ENCODE measurements around the gene EPAS1. TPM values are rescaled to one million over a fixed set of nuclear protein-coding genes. Genes with fewer than 3 reads are reported as not detected.
"Not testable (repeated sequence)": the region's sequence is repeated elsewhere in the genome, so short reads cannot be mapped to it uniquely, and the experiment has no call there.

Gene EPAS1
- total RNA-seq, 1 experiment from 2014 or later = 50.5 TPM

DNA sequence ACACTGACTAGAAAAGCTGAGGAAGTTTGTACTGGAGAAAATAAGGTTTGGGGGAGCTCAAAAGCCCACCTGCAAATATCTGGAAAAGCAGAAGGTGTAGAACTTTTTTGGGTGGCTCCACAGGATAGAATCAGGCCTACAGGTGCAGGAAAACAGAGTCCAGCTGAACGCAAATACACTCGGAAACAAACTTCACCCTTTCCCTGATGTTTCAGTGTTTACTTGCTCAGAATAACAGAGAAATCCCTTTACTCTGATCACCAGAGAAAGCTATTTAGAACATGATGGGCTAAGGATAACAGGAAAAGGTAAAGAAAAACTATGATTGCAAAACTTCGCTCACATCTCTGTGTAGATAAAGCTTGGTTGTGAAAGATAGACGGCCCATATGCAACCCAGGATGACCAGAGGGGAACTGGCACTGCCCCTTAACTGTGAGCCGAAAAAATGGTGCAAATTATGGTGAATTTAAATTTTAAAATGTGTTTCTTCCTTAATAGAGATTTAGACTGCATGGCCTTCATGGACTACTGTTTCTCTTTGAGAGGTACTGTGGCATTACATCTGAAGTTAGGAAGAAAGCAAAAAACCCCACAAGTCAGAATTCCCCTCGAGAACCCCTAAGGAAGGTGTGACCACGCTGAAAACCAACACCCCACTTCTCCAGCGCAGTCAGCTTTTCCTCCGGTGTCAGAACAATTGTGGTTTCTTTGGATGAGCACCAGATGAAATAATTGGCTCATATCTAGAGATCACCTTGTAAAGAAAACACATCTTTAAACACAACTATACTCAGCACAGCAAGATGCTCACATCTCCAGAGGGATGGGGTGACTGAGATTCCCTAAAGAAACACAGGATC lies 97.7 kb downstream of the EPAS1 start:
- no peak for DNase-seq (ENCODE audit: extremely low read depth, low read depth)

DNA sequence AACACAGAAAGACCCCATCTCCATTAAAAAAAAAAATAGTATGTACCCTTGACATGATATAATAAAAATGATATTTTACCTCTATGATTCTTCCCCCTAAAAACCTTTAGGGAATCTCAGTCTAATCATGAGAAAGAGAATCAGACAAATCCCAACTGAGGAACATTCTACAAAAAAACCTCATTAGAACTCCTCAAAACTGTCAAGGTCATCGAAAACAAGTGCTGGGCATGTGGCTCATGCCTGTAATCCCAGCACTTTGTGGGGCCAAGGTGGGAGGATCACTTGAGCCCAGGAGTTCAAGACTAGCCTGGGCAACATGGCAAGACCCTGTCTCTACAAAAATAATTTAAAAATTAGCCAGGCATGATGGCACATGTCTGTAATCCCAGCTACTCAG lies 98.5 kb downstream of the EPAS1 start:
- DNase-seq (ENCODE audit: extremely low read depth, low read depth) = not testable (repeated sequence)

DNA sequence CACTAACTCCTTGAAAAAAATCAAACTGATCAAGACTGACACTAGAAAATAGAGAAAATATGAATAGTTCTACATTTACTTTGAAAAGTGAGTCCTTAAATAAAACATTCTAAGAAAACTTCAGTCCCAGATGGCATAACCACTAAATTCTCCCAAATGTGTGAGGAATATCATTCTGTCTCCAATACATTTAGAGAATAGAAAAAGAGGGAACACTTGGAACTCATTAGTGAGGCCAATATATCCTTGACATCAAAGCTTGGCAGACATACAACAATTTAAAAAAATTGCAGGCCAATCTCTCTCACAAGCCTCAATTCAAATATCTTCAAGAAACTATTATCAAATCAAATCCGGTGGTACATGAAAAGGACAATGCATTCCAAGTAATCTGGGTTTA lies 102.8 kb downstream of the EPAS1 start:
- DNase-seq (ENCODE audit: extremely low read depth, low read depth) = no peak

DNA sequence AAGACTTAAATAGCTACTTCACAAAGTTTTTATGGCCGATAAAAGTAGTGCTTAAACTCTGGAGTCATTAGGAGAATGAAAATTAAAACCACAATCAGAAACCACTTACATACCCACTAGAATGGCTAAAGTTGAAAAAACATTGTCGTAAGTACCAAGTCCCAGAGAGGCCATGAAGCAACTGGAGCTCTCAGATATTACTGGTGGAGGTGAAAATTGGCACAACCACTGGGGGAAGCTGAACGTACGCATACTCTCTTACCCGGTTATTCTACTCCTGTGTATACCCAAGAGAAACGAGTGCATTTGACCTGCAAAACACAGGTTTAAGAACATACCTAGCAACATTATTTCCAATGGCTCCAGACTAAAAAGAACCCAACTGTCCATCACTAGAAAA lies 105.7 kb downstream of the EPAS1 start:
- DNase-seq (ENCODE audit: extremely low read depth, low read depth) = no peak

DNA sequence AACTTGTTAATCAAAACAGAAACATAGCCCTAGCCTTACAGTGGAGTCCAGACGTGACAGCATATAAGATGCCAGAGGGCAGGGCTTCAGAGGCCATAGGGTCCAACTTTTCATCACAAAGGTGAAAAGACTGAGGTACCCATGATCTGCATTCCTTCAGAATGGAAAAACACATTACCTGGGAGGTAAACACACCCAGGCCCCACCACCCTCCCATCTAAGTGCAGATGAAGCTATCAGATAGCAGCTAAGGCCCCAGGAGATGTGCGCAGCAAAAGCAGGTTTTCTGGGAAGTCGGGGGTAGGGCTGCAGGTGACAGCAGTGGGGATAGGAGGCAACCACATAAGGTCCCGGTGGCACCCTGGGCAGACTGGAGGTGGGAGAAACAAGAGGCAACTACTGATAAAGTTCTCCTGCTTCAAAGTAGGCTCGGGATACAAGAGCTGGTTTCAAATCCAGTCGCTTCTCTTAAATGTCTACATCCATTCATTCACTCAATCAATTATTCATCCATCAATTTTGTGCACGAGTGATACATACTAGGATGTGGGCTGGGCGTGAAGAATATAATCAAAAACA lies 107.1 kb downstream of the EPAS1 start:
- no peak for DNase-seq (ENCODE audit: extremely low read depth, low read depth)

DNA sequence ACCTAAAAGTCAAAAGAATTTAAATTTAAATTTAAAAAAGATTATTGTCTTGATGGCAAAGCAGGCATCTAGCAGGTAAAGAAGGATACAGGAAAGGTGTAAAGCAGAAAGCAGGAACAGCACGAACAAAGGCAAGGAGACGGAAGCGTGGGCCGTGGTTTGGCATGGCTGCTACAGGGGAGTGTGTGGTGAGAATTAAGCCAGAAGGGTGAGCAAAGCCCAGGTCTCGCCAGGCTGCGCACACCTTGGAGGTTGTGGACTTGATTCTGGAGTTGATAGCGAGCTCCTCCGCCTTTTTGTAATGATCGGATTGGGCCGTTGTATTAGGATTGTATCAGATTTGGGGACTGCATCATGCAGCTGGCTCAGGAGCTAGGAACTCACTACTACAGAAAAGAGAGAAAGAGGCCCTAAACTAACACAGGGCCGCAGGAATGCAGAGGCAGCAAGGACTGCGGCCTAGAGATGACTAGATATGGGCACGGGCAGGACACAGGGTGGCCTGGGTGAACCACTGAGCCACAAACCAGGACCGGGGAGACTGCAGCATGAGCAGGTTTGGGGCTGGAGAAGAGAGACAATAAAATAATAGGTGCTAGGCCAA lies 110.7 kb downstream of the EPAS1 start:
- DNase-seq (ENCODE audit: extremely low read depth, low read depth) = no peak

DNA sequence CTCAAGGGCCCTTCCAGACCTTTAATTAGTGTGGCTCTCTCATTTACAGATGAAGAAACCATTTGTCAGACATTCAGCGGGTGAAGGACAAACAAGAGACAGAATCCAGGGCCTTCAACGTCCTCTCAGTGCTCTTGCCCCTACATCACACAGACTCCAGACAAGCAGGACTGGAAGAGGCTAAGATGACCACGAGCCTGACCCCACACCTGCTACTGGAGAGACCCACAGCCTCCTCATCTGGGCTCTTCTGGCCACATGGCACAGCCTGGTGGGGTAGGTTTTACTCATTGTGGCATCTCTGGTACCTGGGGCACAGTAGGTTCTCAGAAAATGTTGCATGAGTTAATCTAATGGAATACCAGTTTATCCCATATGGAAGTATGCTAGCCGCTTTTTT lies 112.5 kb downstream of the EPAS1 start:
- DNase-seq (ENCODE audit: extremely low read depth, low read depth) = no peak

DNA sequence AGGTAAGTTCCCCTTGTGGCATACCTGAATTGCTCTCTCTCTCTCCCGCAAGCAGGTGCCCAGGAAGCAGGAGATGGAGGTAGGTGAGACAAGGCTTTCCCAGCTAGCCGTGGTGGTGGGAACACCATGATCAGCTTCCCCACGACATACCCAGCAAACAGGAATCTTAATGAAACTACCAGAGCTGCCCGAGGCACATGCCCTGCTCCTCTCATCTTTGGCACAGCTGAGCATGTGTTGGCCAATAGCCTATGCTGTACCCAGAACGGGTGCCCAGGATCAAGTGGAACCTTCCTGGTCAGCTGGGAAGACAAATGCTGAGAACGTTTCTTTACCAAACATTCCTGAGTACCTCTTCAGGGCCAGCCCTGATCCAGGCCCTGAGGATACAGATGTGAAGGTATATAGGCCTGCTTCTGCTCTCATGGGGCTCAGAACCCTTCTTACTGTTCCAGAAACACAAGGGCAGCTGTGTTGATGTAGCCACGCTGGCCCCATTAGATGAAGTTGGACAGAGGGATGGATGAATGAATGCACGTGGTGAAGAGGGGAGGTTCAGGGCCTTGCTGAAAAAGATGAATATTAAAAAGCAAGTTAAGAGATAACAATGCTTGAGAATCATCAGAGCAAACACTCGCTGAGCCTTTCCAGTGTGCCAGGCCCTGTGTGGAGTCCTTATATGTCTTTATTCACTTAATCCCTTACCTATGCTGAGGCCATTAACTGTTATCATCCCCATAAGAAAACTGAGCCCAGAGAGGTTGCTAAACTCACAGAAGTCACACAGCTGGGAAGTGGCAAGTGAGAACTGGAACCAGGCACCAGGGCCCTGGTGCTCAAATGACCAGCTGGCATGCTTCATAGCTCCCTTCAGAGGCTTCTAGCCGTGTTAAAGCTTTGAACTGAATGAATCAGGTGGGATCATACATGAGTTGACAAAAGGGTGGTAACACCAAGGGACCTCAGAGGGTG lies 113.4 kb downstream of the EPAS1 start:
- DNase-seq (ENCODE audit: extremely low read depth, low read depth) = no peak

DNA sequence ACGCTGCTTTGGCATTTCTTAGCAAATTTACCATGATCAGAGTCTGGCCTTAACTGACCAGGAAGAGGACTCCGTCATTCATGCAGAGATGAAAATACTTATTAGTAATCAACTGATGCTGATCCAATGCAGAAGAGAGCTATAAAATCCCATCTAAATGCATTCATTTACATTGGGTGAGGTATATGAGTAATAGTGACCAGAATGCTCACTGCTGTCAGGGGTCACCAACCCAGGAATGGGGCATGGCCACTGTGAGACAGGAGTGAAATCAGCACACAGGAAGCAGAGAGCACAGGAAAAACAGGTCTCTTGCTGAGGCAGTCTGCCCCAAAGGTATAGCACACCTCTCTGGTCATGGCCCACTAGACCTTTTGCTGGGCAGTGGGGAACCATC lies 114.0 kb downstream of the EPAS1 start:
- DNase-seq (ENCODE audit: extremely low read depth, low read depth) = no peak

DNA sequence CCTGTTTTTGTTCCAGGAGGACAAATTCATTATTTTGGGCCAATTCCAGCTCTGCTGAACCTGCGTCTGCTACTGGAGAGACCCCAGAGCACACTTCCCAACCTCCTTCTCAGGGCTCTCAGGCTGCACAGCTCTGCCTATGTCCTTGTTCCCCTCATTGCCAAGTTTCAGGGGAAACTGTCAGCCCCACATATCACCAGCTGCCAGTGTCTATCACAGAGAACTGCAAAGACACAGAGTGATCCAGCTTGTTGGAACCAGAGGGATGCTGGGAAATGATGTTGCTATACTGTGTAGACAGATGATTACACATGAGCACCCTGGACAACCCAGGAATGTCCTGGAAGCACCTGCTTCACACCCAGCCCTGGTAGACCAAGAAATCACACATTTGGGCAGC lies 114.8 kb downstream of the EPAS1 start:
- no peak for DNase-seq (ENCODE audit: extremely low read depth, low read depth)

DNA sequence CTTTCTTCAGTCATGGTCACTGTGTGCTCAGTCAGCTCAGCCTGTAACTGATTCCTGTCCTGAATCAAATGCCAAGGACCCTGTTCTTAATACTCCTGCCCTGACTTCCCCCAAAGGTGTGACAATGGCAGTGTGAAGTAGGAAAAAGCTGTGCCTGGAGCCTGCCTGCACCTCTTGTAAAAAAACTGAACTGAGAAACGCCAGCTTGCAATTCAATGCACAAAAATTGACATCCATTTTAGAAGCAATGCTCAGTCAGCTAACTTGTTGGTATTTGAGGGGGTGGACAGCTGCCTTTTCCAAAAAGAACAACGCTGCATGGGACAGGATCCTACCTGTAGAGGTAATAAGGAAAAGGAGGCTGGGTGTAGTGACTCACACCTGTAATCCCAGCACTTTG lies 115.9 kb downstream of the EPAS1 start:
- DNase-seq (ENCODE audit: extremely low read depth, low read depth) = no peak

DNA sequence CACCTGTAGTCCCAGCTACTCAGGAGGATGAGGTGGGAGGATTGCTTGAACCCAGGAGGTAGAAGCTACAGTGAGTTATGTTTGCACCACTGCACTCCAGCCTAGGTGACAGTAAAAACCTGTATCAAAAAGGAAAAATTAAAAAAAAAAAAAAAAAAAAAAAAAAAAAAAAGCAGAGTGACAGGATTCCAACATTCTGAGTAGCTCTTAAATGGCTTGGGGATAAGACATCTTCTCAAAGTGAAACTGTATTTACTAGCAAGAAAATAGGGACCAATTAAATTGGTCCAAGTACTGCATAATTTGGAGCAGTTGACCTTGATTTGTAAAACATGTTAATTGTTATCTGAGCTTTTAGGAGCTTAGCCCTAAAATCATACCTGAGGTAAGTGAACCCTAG lies 116.4 kb downstream of the EPAS1 start:
- DNase-seq (ENCODE audit: extremely low read depth, low read depth) = no peak

DNA sequence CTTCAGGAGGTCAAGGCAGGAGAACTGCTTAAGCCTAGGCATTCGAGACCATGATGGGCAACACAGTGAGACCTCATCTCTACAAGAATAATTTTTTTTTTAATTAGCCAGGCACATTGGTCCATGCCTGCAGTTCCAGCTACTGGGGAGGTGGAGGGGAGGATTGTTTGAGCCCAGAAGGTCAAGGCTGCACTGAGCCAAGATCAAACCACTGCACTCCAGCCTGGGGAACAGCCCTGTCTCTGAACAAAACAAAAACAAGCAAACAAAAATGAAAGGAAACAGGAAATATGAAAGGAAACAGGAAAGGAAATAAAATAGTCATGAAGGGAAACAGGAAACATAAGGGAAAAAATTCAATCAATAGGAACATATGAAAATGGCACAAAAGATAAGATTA lies 117.5 kb downstream of the EPAS1 start:
- DNase-seq (ENCODE audit: extremely low read depth, low read depth) = no peak

DNA sequence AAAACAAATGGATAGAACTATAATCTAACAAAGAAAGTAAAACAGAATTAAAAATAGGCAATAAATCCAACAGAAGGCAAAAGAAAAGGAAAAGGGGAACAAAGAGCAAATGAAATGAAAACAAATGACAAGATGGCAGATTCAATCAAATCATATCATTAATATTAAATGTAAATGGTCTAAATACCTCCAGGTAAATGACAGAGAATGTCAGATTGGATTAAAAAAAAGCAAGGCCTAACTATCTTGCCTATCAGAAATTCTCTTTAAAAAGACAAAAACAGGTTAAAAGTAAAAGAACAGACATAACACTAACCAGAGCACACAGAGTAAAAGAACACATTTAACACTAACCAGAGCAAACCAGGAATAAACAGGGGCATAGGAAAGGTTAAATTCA lies 119.1 kb downstream of the EPAS1 start:
- no peak for DNase-seq (ENCODE audit: extremely low read depth, low read depth)

DNA sequence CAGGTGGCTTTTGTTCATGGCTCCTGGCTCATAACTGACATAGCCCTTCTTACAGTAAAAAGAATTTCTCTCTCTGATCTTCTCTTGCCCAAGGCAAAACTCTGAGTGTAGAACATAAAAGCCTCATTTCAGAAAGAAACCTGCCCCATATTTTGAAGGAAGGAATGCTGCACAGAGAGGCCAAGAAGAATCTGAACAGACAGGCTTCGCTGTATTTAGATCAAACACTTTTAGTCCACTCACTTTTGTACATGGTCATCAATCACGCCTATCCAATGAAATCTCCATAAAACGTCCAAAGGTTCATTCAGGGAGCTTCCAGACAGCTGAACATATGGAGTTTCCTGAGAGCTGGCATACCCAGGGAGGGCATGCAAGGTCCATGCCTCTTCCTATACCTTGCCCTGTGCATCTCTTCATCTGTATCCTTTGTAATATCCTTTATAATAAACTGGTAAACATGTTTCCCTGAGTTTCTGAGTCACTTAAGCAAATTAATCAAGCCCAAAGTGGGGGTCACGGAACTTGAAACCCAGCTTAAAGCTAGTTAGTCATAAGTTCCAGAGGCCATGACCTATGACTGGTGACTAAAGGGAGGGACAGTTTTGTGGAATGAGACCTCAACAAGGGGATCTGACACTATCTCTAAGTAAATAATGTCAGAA lies 119.7 kb downstream of the EPAS1 start:
- no peak for DNase-seq (ENCODE audit: extremely low read depth, low read depth)

DNA sequence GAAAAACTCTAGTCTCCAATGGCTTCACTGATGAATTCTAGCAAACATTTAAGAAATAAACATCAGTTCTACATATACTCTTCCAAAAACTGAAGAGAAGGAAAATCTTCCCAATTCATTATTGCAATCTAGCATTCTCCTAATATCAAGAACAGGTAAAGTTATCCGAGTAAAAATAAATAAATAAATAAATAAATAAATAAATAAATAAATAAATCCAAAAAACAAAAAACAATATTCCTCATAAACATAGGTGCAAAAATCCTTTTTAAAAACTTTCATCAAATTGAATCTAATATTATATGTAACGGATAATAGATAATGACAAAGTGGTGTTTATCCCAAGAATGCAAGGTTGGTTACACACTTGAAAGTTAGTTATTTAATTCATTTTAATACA lies 123.7 kb downstream of the EPAS1 start:
- DNase-seq (ENCODE audit: extremely low read depth, low read depth) = no peak

DNA sequence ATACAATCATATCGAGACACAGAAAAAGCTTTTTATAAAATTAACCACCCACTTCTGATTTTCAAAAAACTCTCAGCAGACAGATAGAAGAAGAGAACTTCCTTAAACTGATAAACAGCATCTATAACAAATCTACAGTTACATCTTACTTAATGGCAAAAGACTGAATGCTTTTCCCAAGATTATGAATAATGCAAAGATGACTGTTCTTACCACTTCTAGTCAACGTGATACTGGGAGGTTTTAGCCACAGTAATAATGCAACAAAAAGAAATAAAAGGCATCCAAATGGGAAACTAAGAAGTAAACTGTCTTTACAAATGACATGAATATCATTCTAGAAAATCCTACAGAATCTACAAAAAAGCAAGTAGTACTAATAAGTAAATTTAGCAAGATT lies 124.2 kb downstream of the EPAS1 start:
- DNase-seq (ENCODE audit: extremely low read depth, low read depth) = no peak

DNA sequence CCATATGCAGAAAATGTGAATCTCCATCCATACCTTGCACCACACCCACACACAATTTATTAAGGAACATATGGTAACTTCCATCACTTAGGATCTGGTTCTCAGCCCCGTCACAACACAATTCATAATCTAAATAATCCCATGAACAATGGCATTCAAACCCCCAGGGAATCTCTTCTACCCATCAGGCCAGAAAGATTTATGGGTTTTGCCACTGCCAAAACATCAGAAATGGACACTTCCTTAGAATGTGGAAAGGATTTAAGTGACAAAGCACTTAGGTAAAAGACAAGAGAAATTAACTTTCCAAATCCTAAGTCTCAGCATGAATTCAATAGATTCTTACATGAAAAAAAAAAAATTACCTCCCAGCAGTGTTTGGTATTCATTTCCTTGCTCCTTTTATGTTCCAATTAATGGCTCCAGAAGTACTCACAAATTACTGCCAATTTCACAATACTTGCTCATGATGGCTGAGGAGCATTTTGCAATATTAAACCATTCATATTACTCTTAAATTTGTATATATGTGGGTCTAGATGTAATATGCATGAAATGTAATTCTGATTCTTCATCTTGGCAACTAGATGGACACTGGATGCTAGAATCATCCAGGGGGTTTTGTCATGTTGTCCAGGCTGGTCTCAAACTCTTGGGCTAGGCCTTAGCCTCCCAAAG lies 125.6 kb downstream of the EPAS1 start:
- no peak for DNase-seq (ENCODE audit: extremely low read depth, low read depth)

DNA sequence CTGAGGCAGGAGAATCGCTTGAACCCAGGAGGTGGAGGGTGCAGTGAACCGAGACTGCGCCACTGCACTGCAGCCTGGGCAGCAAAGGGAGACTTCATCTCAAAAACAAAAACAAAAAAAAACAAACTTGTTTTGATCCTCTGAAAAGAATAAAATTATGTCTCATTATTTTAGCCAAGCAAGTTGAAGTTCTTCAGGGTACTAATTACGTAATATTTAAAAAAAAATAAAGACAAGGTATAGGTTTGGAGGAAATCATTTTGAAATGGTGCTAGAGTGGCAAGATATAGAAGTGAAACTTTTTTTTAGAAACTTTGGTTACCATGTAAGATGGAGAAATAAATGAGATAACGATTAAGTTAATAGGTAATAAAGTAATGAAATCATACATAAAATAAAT lies 127.7 kb downstream of the EPAS1 start:
- DNase-seq (ENCODE audit: extremely low read depth, low read depth) = no peak

DNA sequence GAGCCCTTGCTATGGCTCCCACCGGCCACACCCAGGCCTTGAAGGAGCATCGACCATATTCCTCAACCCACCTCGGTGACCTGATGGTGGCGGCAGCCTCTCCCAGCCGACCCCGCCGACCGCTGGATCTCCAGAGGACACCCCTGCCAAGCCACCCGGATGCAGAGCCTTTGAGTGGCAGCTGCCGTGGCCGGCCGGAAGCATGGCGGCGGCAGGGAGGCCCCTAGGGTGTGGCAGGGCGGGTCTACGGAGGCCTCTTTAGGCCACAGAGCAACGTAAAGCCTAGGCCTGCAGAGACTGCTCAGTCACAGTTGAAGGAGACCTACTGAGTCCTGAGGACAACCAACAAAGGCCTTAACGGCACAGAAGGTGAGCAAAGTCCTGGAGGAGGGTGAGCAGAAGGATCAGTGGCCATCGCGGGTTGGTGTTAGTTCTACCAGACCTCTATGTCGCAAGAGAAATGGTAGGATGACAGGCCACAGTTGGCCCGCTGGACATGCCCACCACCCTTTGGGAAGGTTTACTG lies 131.8 kb downstream of the EPAS1 start:
- no peak for DNase-seq (ENCODE audit: extremely low read depth, low read depth)
